HEK293 (cell line): ENCODE data around the gene THSD7A.

Experiments used
- CTCF ChIA-PET: fragments of 350-600 bp; formaldehyde crosslinking; extraction: SDS; loops from one replicate; lab custom pipeline; 2021; ENCODE audit warnings: antibody characterized with exemption; lab: Yijun Ruan, JAX
- POLR2A ChIA-PET: fragments of 300-600 bp; formaldehyde crosslinking; extraction: SDS; loops from one replicate; lab custom pipeline; 2020; ENCODE audit warnings: antibody characterized with exemption, inconsistent platforms; lab: Yijun Ruan, JAX
- H3K27ac ChIP-seq: fragments of 200-500 bp; sonication (Bioruptor generic); 2 replicates; pipeline ENCODE4 v1.5.1; 2014; ENCODE audit warnings: low read depth, low read length, control low read depth, inconsistent platforms; ENCODE audit errors: extremely low read depth
- H3K36me3 ChIP-seq, 2 experiments: fragments of 200-500 bp in 1 of 2; sonication (Bioruptor generic) in 1 of 2; 1 replicate in 1 of 2; 2 replicates in 1 of 2; pipeline ENCODE4 v1.5.1; 2014 to 2017; ENCODE audit warnings: inconsistent platforms in 2 of 2, low read length in 2 of 2; ENCODE audit not compliant: control insufficient read depth in 2 of 2, insufficient read depth in 1 of 2
- H3K4me1 ChIP-seq: fragments of 200-500 bp; sonication (Bioruptor generic); 2 replicates; pipeline ENCODE4 v1.5.1; 2014; ENCODE audit warnings: mild to moderate bottlenecking, low read length, inconsistent platforms; ENCODE audit not compliant: control insufficient read depth, insufficient read depth
- H3K4me3 ChIP-seq: 2 replicates; pipeline ENCODE4 v1.5.1; 2011; ENCODE audit warnings: low read depth, mild to moderate bottlenecking, control low read depth, low read length, moderate library complexity
- H3K9me3 ChIP-seq: fragments of 200-500 bp; sonication (Bioruptor generic); 2 replicates; pipeline ENCODE4 v1.5.1; 2014; ENCODE audit warnings: low read depth, low read length, inconsistent platforms; ENCODE audit not compliant: control insufficient read depth, insufficient read depth
- BCL11A ChIP-seq: fragments of 450-650 bp; formaldehyde crosslinking; IDR thresholded peaks from 2 replicates; pipeline ENCODE4 v1.5.1; 2016; ENCODE audit warnings: low read depth, missing biosample characterization, missing genetic modification characterization
- EGR2 ChIP-seq: fragments of 450-650 bp; formaldehyde crosslinking; IDR thresholded peaks from 2 replicates; pipeline ENCODE4 v1.5.1; 2016; ENCODE audit warnings: low read depth, missing biosample characterization, missing genetic modification characterization
- GLIS2 ChIP-seq: fragments of 450-650 bp; formaldehyde crosslinking; IDR thresholded peaks from 2 replicates; pipeline ENCODE4 v1.5.1; 2016; ENCODE audit warnings: missing biosample characterization, missing genetic modification characterization
- HOXA7 ChIP-seq: sonication (generic); formaldehyde crosslinking; IDR thresholded peaks from 2 replicates; pipeline ENCODE4 v1.8.1; 2022; ENCODE audit warnings: missing genetic modification reagents, borderline replicate concordance
- MEIS1 ChIP-seq: sonication (generic); formaldehyde crosslinking; IDR thresholded peaks from 2 replicates; pipeline ENCODE4 v1.8.1; 2022; ENCODE audit warnings: missing genetic modification reagents, mild to moderate bottlenecking, borderline replicate concordance
- OSR2 ChIP-seq: fragments of 450-650 bp; formaldehyde crosslinking; IDR thresholded peaks from 2 replicates; pipeline ENCODE4 v1.5.1; 2016; ENCODE audit warnings: missing biosample characterization, missing genetic modification characterization
- REPIN1 ChIP-seq: fragments of 450-650 bp; formaldehyde crosslinking; IDR thresholded peaks from 2 replicates; pipeline ENCODE4 v1.5.1; 2017; ENCODE audit warnings: missing biosample characterization, missing genetic modification characterization, low read depth
- SP2 ChIP-seq: fragments of 450-650 bp; formaldehyde crosslinking; IDR thresholded peaks from 2 replicates; pipeline ENCODE4 v1.5.1; 2016; ENCODE audit warnings: missing biosample characterization, missing genetic modification characterization
- SP7 ChIP-seq: fragments of 450-650 bp; formaldehyde crosslinking; IDR thresholded peaks from 2 replicates; pipeline ENCODE4 v1.5.1; 2016; ENCODE audit warnings: missing biosample characterization, missing genetic modification characterization
- YY1 ChIP-seq: fragments of 450-650 bp; formaldehyde crosslinking; IDR thresholded peaks from 2 replicates; pipeline ENCODE4 v1.5.1; 2018; ENCODE audit warnings: missing biosample characterization, missing genetic modification characterization
- ZBTB48 ChIP-seq: fragments of 450-650 bp; formaldehyde crosslinking; IDR thresholded peaks from 2 replicates; pipeline ENCODE4 v1.5.1; 2016; ENCODE audit warnings: missing biosample characterization, missing genetic modification characterization
- ZBTB8A ChIP-seq: fragments of 450-650 bp; formaldehyde crosslinking; IDR thresholded peaks from 2 replicates; pipeline ENCODE4 v1.5.1; 2016; ENCODE audit warnings: missing biosample characterization, missing genetic modification characterization
- ZFP3 ChIP-seq: fragments of 450-650 bp; formaldehyde crosslinking; IDR thresholded peaks from 2 replicates; pipeline ENCODE4 v1.5.1; 2016; ENCODE audit warnings: low read depth, missing biosample characterization, missing genetic modification characterization
- ZNF112 ChIP-seq: fragments of 450-650 bp; formaldehyde crosslinking; IDR thresholded peaks from 2 replicates; pipeline ENCODE4 v1.5.0; 2017; ENCODE audit warnings: missing biosample characterization, missing genetic modification characterization
- ZNF146 ChIP-seq: fragments of 450-650 bp; formaldehyde crosslinking; IDR thresholded peaks from 2 replicates; pipeline ENCODE4 v1.5.1; 2016; ENCODE audit warnings: missing biosample characterization, missing genetic modification characterization
- ZNF155 ChIP-seq: fragments of 450-650 bp; formaldehyde crosslinking; IDR thresholded peaks from 2 replicates; pipeline ENCODE4 v1.5.1; 2016; ENCODE audit warnings: missing biosample characterization, missing genetic modification characterization
- ZNF184 ChIP-seq: fragments of 450-650 bp; IDR thresholded peaks from 2 replicates; pipeline ENCODE4 v1.5.1; 2018; ENCODE audit warnings: missing biosample characterization, mild to moderate bottlenecking, missing genetic modification characterization
- ZNF223 ChIP-seq: fragments of 450-650 bp; formaldehyde crosslinking; IDR thresholded peaks from 2 replicates; pipeline ENCODE4 v1.5.1; 2016; ENCODE audit warnings: missing biosample characterization, missing genetic modification characterization
- ZNF248 ChIP-seq: fragments of 450-650 bp; formaldehyde crosslinking; IDR thresholded peaks from 2 replicates; pipeline ENCODE4 v1.5.1; 2017; ENCODE audit warnings: missing biosample characterization, missing genetic modification characterization
- ZNF274 ChIP-seq, 2 experiments: fragments of 200-500 bp in 1 of 2; fragments of 450-650 bp in 1 of 2; sonication (Bioruptor generic) in 1 of 2; formaldehyde crosslinking in 1 of 2; IDR thresholded peaks; 2 replicates each; pipeline versions ENCODE4 v1.5.1 to v1.6.1; 2014 to 2016; ENCODE audit warnings: borderline replicate concordance in 1 of 2, inconsistent platforms in 1 of 2, low read length in 1 of 2, missing biosample characterization in 1 of 2, missing genetic modification characterization in 1 of 2
- ZNF302 ChIP-seq: fragments of 450-650 bp; formaldehyde crosslinking; IDR thresholded peaks from 2 replicates; pipeline ENCODE4 v1.5.1; 2016; ENCODE audit warnings: missing biosample characterization, missing genetic modification characterization, low read depth
- ZNF404 ChIP-seq: fragments of 450-650 bp; formaldehyde crosslinking; IDR thresholded peaks from 2 replicates; pipeline ENCODE4 v1.5.1; 2017; ENCODE audit warnings: missing biosample characterization, missing genetic modification characterization
- ZNF426 ChIP-seq: fragments of 450-650 bp; formaldehyde crosslinking; IDR thresholded peaks from 2 replicates; pipeline ENCODE4 v1.5.1; 2017; ENCODE audit warnings: missing biosample characterization, missing genetic modification characterization, mild to moderate bottlenecking, inconsistent platforms, moderate library complexity
- ZNF473 ChIP-seq: fragments of 450-650 bp; formaldehyde crosslinking; IDR thresholded peaks from 2 replicates; pipeline ENCODE4 v1.5.1; 2017; ENCODE audit warnings: missing biosample characterization, missing genetic modification characterization
- ZNF529 ChIP-seq: fragments of 450-650 bp; formaldehyde crosslinking; IDR thresholded peaks from 2 replicates; pipeline ENCODE4 v1.5.1; 2017; ENCODE audit warnings: missing genetic modification characterization, missing biosample characterization; ENCODE audit not compliant: insufficient replicate concordance
- ZNF544 ChIP-seq: fragments of 450-650 bp; formaldehyde crosslinking; IDR thresholded peaks from 2 replicates; pipeline ENCODE4 v1.5.0; 2017; ENCODE audit warnings: missing biosample characterization, missing genetic modification characterization
- ZNF645 ChIP-seq: fragments of 450-650 bp; formaldehyde crosslinking; IDR thresholded peaks from 2 replicates; pipeline ENCODE4; 2016; ENCODE audit warnings: missing biosample characterization, missing genetic modification characterization
- ZNF792 ChIP-seq: fragments of 450-650 bp; formaldehyde crosslinking; IDR thresholded peaks from 2 replicates; pipeline ENCODE4 v1.5.1; 2016; ENCODE audit warnings: missing biosample characterization, missing genetic modification characterization
- ZNF830 ChIP-seq: fragments of 450-650 bp; IDR thresholded peaks from 2 replicates; pipeline ENCODE4 v1.5.0; 2018; ENCODE audit warnings: missing biosample characterization, missing genetic modification characterization, low read depth, mild to moderate bottlenecking, moderate library complexity
- ZSCAN18 ChIP-seq: fragments of 450-650 bp; formaldehyde crosslinking; IDR thresholded peaks from 2 replicates; pipeline ENCODE4 v1.5.1; 2016; ENCODE audit warnings: missing biosample characterization, missing genetic modification characterization
- ZSCAN23 ChIP-seq: fragments of 450-650 bp; formaldehyde crosslinking; IDR thresholded peaks from 2 replicates; pipeline ENCODE4 v1.5.1; 2016; ENCODE audit warnings: missing biosample characterization, missing genetic modification characterization
- ZSCAN5A ChIP-seq: fragments of 450-650 bp; formaldehyde crosslinking; IDR thresholded peaks from 2 replicates; pipeline ENCODE4 v1.5.1; 2016; ENCODE audit warnings: missing biosample characterization, missing genetic modification characterization
- TF ChIP-seq, protein P1 (sequence below): fragments of 450-650 bp; formaldehyde crosslinking; IDR thresholded peaks from 2 replicates; pipeline ENCODE4 v1.5.1; 2016; ENCODE audit warnings: missing biosample characterization, missing genetic modification characterization

The THSD7A gene

DNA sequence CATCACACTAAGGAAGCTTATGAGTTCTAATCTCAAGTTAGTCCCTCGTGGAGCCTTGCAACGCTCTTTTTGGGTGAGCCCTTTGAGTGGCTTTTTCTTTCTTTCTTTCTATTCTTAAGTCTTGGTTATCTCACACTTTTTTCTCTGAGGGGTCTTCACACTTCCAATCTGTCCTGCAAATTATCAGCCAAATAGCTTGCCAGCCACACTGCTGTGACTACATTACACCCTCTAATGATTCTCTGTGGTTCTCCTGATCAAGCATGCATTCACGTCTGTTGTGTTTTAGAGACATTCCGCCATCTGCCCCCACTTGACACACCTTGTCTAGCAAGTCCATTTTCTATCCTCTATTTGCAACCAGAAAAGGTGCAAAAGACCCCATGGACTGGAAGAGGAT lies 340.2 kb downstream of the THSD7A start:
- Histone ChIP-seq H3K36me3 (no peaks in the 10 kb centered on the region), H3K27ac (no peak overlapping the region), H3K9me3 (no peaks in the 10 kb centered on the region), H3K4me1 (no peaks in the 10 kb centered on the region), H3K4me3 (no peak overlapping the region)
- ChIA-PET CTCF (no interaction called here), POLR2A (no interaction called here)
- TF ChIP-seq OSR2, result no peak
- TF ChIP-seq SP2, result no peak
- TF ChIP-seq, protein P1, sequence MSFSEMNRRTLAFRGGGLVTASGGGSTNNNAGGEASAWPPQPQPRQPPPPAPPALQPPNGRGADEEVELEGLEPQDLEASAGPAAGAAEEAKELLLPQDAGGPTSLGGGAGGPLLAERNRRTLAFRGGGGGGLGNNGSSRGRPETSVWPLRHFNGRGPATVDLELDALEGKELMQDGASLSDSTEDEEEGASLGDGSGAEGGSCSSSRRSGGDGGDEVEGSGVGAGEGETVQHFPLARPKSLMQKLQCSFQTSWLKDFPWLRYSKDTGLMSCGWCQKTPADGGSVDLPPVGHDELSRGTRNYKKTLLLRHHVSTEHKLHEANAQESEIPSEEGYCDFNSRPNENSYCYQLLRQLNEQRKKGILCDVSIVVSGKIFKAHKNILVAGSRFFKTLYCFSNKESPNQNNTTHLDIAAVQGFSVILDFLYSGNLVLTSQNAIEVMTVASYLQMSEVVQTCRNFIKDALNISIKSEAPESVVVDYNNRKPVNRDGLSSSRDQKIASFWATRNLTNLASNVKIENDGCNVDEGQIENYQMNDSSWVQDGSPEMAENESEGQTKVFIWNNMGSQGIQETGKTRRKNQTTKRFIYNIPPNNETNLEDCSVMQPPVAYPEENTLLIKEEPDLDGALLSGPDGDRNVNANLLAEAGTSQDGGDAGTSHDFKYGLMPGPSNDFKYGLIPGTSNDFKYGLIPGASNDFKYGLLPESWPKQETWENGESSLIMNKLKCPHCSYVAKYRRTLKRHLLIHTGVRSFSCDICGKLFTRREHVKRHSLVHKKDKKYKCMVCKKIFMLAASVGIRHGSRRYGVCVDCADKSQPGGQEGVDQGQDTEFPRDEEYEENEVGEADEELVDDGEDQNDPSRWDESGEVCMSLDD, result no peak
- no peak for TF ChIP-seq ZNF645 (tag by site-specific recombination)
- TF ChIP-seq ZBTB8A (tag by site-specific recombination), result no peak
- no peak for TF ChIP-seq ZNF529 (tag by site-specific recombination)
- no peak for TF ChIP-seq ZNF274 (IDR thresholded peaks at IDR 0.05; ENCODE audit: low read length)
- no peak for TF ChIP-seq ZNF274 (tag by site-specific recombination; IDR thresholded peaks at IDR 0.05; ENCODE audit: borderline replicate concordance)
- no peak for TF ChIP-seq ZSCAN5A (tag by site-specific recombination)
- TF ChIP-seq ZNF544 (tag by site-specific recombination), result no peak
- TF ChIP-seq MEIS1 (CRISPR knock-in tag), result no peak
- no peak for TF ChIP-seq REPIN1 (tag by site-specific recombination)
- no peak for TF ChIP-seq ZNF155 (tag by site-specific recombination)
- no peak for TF ChIP-seq ZBTB48 (tag by site-specific recombination)
- no peak for TF ChIP-seq ZNF146 (tag by site-specific recombination)
- no peak for TF ChIP-seq ZNF426 (tag by site-specific recombination)
- no peak for TF ChIP-seq ZNF404 (tag by site-specific recombination)
- no peak for TF ChIP-seq ZNF302 (tag by site-specific recombination)
- no peak for TF ChIP-seq ZSCAN18 (tag by site-specific recombination)

DNA sequence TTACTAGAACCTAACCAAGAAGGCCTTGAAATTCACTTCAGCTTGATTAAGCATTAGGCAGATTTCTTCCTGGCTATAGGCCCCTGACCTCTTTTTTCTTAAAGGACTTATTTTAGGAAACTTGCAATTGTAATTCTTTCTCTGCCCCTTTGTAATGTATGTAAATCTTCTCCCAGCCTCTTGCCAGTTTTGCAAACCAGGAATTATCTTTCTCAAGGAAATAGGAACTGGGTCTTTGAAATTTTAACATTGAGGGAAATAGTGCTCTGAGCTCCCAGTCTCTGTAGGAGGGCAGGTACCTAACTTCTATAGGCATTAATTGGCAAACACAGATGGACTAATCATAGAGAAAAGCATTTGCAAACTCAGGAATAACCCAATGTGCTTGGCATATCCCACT lies 342.7 kb downstream of the THSD7A start:
- ChIA-PET CTCF (no interaction called here), POLR2A (no interaction called here)
- Histone ChIP-seq H3K36me3 (no peaks in the 10 kb centered on the region), H3K4me3 (no peak overlapping the region), H3K9me3 (no peaks in the 10 kb centered on the region), H3K4me1 (no peaks in the 10 kb centered on the region), H3K27ac (no peak overlapping the region)
- TF ChIP-seq BCL11A, result no peak
- TF ChIP-seq ZNF184 (tag by site-specific recombination), result no peak
- no peak for TF ChIP-seq YY1 (tag by site-specific recombination)
- TF ChIP-seq HOXA7 (CRISPR knock-in tag), result no peak
- TF ChIP-seq SP7 (tag by site-specific recombination), result no peak
- no peak for TF ChIP-seq GLIS2 (tag by site-specific recombination)
- TF ChIP-seq ZFP3 (tag by site-specific recombination), result no peak
- TF ChIP-seq ZNF223 (tag by site-specific recombination), result no peak
- no peak for TF ChIP-seq ZNF792
- TF ChIP-seq ZNF473 (tag by site-specific recombination), result no peak
- no peak for TF ChIP-seq ZNF248 (tag by site-specific recombination)
- no peak for TF ChIP-seq ZNF830
- TF ChIP-seq ZNF112 (tag by site-specific recombination), result no peak
- TF ChIP-seq EGR2 (tag by site-specific recombination), result no peak
- TF ChIP-seq ZSCAN23 (tag by site-specific recombination), result no peak
